ENCODE measurements around the gene DCN. TPM values are rescaled to one million over a fixed set of nuclear protein-coding genes. Genes with fewer than 3 reads are reported as not detected.

Gene DCN
- total RNA-seq, 4 donors from 2014 or later = 371 to 2,364 (median 992) TPM

DNA sequence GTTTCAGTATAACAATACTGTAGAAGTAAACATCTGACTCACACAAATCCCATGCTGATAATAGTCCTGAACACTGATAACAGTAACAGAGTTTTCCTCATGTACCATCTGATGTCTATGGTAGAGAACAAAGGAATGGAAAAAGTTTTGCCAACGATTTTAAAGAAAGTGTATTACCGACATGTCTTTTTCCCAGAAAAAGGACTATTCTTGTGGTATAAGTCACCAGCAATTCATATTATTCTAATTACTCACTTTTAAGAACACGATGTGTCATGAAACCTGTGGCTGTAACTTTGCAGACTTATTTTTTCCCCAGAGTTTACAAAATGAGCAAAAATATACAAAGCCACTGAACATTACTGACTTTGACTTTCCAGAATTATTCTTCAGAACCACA lies 40.1 kb upstream of the DCN start:
- no peak overlapping the region for H3K4me3 ChIP-seq (replicated peaks in 1 of 3)
- 89 to 90% methylated on average over 3 of the region's 3 CpGs for WGBS, 2 donors
- no peaks in the 10 kb centered on the region for H3K4me1 ChIP-seq
- H3K27ac ChIP-seq = no peak overlapping the region
- H3K9me3 ChIP-seq = no peaks in the 10 kb centered on the region
- H3K27me3 ChIP-seq = no peaks in the 10 kb centered on the region
- no peak for DNase-seq
- intact Hi-C loops (cut with DNase I) = no loop called here
- no peak for TF ChIP-seq POLR2A (IDR thresholded peaks at IDR 0.05)
- TF ChIP-seq, protein P1, sequence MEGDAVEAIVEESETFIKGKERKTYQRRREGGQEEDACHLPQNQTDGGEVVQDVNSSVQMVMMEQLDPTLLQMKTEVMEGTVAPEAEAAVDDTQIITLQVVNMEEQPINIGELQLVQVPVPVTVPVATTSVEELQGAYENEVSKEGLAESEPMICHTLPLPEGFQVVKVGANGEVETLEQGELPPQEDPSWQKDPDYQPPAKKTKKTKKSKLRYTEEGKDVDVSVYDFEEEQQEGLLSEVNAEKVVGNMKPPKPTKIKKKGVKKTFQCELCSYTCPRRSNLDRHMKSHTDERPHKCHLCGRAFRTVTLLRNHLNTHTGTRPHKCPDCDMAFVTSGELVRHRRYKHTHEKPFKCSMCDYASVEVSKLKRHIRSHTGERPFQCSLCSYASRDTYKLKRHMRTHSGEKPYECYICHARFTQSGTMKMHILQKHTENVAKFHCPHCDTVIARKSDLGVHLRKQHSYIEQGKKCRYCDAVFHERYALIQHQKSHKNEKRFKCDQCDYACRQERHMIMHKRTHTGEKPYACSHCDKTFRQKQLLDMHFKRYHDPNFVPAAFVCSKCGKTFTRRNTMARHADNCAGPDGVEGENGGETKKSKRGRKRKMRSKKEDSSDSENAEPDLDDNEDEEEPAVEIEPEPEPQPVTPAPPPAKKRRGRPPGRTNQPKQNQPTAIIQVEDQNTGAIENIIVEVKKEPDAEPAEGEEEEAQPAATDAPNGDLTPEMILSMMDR (IDR thresholded peaks at IDR 0.05) = no peak
- H3K36me3 ChIP-seq = no peaks in the 10 kb centered on the region

- H3K9me3 ChIP-seq = no peaks in the 10 kb centered on the region
- H3K27me3 ChIP-seq = no peaks in the 10 kb centered on the region
- no peak overlapping the region for H3K4me3 ChIP-seq (replicated peaks in 1 of 3)
- no peaks in the 10 kb centered on the region for H3K4me1 ChIP-seq
- TF ChIP-seq POLR2A (IDR thresholded peaks at IDR 0.05) = no peak
- TF ChIP-seq, protein P1 (IDR thresholded peaks at IDR 0.05) = no peak
- intact Hi-C loops (cut with DNase I) = no loop called here
- no peak for DNase-seq
- no peaks in the 10 kb centered on the region for H3K36me3 ChIP-seq
- WGBS, 2 donors = 89 to 92% methylated on average over 1 of the region's 1 CpG
- H3K27ac ChIP-seq = no peak overlapping the region
Observed at GRCh38 chr12:91219919-91220318, 37.3 kb upstream of the DCN start.

DNA sequence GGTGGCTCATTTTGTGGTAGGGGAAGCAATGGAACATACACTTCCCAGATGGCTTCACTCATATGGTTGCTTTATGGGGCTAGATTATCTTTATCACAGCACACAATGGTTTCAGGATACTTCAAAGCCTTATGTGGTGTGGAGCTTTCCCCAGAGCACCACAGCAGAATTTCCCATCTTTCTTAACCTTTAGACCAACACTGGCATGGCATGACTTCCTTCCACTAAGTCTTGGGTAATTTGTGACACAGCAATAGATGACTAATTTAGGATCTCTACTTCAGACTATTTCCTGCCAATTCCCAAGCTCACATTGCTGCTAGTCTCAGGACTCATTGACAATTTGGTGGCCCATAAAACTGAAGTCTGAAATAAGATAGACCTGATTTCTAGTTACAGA lies 36.9 kb upstream of the DCN start:
- H3K27ac ChIP-seq = no peak overlapping the region
- no peaks in the 10 kb centered on the region for H3K36me3 ChIP-seq
- intact Hi-C loops (cut with DNase I) = no loop called here
- DNase-seq = no peak
- TF ChIP-seq, protein P1 (IDR thresholded peaks at IDR 0.05) = no peak
- TF ChIP-seq POLR2A (IDR thresholded peaks at IDR 0.05) = no peak
- no peaks in the 10 kb centered on the region for H3K4me1 ChIP-seq
- H3K9me3 ChIP-seq = no peaks in the 10 kb centered on the region
- H3K4me3 ChIP-seq (replicated peaks in 1 of 3) = no peak overlapping the region
- no peaks in the 10 kb centered on the region for H3K27me3 ChIP-seq

DNA sequence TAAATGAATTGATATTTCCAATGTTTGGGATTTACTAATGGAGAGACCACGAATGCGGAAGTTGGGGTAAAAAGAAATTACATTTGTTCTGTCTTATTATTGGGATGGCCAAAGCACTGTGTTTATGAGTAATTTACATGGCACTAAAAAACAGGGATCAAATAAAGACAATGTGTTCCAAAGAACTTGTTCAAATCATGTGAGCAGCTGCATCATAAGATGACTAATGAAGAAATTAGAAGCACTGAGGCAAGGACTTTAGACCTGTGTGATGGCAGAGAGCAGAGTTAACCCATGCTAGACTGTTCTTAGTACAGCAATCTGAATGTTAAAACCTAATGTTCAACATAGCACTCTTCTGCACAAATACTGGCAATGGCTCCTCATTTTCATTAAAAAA lies 34.3 kb upstream of the DCN start:
- Histone ChIP-seq H3K9me3 (no peaks in the 10 kb centered on the region), H3K27ac (no peak overlapping the region), H3K4me1 (no peaks in the 10 kb centered on the region), H3K36me3 (no peaks in the 10 kb centered on the region), H3K4me3 (replicated peaks in 1 of 3) (no peak overlapping the region), H3K27me3 (no peaks in the 10 kb centered on the region)
- intact Hi-C loops (cut with DNase I) = no loop called here
- no peak for DNase-seq
- TF ChIP-seq, protein P1 (IDR thresholded peaks at IDR 0.05) = no peak
- WGBS, 2 donors = 96 to 98% methylated on average over 2 of the region's 2 CpGs

- intact Hi-C loops (cut with DNase I) = no loop called here
- TF ChIP-seq, protein P1 (IDR thresholded peaks at IDR 0.05) = no peak
- no peak for TF ChIP-seq POLR2A (IDR thresholded peaks at IDR 0.05)
- H3K4me3 ChIP-seq (replicated peaks in 1 of 3) = no peak overlapping the region
- no peaks in the 10 kb centered on the region for H3K4me1 ChIP-seq
- H3K36me3 ChIP-seq = no peaks in the 10 kb centered on the region
- no peak overlapping the region for H3K27ac ChIP-seq
- H3K9me3 ChIP-seq = no peaks in the 10 kb centered on the region
- H3K27me3 ChIP-seq = no peaks in the 10 kb centered on the region
- DNase-seq = no peak
- 63 to 65% methylated on average over 3 of the region's 3 CpGs for WGBS, 2 donors
Observed at GRCh38 chr12:91215940-91216454, 33.4 kb upstream of the DCN start.
